GM03348 (cell line): ENCODE data around the gene TERT.
"Not testable (repeated sequence)": the region's sequence is repeated elsewhere in the genome, so short reads cannot be mapped to it uniquely, and the experiment has no call there.

ENCODE experiments used
- DNase-seq: peaks from one replicate; pipeline ENCODE4 v3.0.0; 2012; ENCODE audit warnings: low spot score

Gene TERT

DNA sequence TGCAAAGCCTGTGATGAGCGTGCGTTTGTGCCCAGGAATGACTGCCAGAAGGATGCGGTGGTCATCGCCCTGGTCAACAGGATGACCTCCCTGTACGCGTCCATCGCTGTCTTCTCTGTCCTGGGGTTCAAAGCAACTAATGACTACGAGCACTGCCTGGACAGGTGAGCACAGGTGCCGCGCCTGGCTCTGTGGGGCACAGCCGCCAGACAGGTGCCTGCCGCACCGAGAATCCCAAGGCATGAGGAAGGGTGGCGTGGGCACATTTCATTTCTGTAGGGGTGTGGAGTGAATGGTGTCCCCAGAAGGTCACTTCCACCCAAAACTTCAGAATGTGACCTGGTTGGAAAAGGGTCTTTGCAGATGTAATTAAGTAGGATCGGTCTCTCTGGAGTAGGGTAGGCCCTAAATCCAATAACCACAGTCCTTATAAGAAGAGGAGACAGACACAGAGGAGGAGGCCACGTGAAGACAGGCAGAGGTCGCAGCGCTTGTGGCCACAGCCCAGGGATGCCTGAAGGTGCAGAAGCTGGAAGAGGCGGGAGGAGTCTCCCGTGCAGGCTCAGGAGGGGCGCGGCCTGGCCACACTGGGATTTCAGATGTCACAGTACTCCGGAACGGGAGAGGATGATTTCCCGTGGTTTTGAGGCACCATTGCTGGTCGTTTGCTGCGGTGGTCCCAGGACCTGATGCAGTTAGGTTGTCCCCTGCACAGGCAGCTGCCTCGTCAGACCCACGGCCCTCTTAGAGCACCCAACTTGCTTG, 54.2 kb downstream of the TERT start:
- no peak for DNase-seq

DNA sequence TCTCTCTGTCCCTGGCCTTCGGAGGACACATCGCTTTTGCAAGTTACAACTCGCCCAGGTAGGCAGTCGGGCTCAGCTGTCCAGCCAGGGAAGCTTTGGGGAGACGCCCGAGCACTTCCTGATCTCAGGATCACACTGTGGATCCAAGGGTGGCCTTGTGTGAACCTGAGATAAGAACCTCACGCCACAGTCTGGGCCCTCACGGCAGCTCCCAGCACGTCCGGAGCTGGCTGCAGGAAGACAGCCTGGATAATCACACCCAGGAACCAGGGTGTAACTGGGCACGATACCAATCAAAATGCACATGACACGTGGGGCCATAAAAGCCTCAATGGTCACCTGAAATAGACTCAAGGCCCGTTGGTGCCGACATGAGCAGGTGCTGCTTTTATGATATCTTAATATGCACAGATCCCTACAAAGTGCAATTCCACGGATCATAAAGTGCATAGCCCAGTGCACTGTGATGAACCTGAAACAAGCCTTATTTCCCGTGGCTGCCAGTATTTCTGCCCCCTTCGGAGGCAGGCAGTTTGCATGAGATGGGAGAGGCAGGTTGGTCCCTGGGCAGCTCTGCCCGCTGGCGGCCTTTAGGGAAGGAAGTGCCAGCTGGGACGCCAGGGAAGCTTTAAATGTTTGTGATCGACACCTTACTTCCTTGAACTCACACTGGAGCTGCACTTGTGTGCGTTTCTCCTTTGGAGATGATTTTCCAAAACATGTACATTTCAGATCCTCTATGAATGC, 55.2 kb downstream of the TERT start:
- DNase-seq, result no peak

DNA sequence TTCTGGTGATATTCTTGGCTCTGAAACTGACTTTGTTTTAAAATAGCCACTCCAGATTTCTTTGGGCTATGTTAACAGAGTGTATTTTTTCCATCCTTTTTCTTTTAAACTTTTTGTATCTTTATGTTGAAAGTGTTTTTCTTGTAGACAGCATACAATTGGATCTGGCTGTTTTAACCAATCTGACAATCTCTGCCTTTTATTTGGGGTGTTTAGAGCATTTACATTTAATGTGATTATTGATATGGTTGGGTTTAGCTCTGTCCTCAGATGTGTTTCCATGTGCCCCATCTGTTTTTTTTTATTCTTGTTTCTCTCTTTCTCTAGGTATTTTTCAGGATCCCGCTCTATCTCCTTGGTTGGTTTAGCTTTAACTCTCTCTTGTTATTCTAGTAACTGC, 59.0 kb downstream of the TERT start:
- no peak for DNase-seq

DNA sequence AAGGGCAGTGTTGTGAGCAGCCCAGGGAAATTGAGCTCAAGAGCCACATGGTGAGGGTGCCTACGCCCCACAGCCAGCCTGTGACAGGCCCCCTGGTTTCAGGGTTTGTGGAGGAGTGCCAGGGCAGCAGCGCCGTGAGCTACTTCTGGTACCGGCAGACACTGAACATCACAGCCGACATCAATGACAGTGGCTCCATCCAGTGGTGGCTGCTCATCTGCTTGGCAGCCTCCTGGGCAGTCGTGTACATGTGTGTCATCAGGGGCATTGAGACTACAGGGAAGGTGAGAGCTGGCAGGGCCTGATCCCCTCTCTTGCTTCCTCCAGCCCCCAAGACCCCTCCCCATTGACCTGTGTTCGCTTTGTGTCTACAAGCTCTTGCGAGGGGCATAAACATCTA, 59.5 kb downstream of the TERT start:
- DNase-seq, result no peak

DNA sequence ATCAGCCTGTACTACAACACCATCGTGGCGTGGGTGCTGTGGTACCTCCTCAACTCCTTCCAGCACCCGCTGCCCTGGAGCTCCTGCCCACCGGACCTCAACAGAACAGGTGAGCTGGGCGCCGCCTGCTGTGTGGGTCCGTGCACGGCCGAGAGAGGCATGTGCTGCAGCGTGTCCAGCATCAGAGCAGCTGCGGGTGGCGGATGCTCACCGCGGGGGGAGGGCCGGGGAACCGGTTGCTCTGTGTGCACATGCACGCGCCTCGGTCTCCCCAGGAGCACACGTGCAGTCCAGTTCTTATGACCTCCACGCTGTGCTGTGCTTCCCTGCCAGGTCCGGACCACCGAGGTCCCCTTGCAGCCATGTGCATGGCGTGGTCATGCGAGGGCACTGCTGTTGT, 62.1 kb downstream of the TERT start:
- DNase-seq, result no peak

DNA sequence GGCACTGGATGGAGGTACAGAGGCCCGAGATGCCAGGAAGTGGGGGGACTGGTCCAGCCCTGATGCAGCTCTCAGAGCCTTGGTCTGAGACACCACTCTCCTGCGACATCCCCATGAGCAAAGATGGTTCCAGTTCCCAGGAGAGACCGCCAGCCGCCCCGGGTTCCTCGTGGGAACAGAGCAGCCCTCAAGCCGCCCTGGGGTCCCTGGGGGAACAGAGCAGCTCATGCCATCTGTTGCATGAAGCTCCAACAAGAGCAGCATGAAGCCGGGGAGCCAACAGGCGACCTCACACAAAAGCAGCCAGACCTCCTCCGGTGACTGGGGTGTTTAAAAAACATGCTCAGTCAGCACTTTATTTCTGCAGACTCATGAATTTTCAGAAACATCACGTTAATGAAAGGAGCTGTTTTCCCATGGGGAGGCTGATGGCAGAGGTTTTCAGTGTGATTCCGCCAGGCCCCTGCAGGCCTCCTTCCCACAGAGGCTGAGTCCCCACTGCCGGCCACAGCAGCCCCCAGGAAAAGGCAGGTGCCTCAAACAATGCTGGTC, 63.4 kb downstream of the TERT start:
- no peak for DNase-seq

DNA sequence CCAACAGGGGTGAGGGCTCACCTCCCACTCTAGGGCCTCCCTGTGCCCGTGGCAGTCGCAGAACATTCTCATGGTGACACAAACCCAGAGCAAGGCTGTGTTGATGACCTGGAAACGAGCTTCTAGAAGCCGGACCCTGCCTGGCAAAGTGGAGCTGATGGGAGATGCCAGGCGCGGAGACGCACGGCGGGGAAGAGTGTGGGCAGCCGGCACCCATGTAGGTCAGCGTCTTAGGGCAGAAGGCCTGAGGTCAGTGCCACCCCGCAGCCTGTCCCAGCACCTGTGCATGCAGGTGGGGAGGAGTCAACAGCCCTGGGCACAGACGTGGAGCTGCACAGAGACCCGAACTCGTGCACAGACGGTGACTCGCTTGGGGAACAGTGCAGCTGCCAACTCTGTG, 64.3 kb downstream of the TERT start:
- DNase-seq, result no peak

DNA sequence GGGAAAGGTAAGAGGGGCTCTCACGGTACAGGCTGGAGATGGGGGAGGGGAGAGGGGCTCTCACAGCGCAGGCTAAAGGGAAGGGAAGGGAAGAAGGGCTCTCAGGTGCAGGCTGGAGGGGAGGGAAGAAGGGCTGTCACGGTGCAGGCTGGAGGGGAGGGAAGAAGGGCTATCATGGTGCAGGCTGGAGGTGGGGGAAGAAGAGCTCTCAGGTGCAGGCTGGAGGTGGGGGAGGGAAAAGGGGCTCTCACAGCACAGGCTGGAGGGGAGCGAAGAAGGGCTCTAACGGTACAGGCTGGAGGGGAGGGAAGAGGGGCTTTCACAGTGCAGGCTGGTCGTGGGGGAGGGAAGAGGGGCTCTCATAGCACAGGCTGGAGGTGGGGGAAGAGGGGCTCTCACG, 65.0 kb downstream of the TERT start:
- DNase-seq, result no peak

DNA sequence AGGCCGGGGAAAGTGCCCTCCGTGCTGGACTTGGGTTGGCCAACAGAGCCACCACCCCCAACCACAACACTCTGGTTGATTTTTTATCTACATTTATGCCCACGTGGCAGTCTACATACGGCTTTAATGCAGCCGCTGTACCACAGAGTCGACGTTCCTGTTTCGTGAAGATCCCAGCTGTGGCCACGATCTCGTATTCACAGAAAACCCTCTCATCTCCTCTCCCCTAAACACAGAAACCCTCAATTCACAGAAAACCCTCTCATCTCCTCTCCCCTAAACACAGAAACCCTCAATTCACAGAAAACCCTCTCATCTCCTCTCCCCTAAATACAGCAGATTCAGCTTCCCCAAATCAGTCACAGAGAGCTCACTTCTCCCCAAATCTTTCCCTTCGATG, 65.8 kb downstream of the TERT start:
- DNase-seq, result not testable (repeated sequence)

DNA sequence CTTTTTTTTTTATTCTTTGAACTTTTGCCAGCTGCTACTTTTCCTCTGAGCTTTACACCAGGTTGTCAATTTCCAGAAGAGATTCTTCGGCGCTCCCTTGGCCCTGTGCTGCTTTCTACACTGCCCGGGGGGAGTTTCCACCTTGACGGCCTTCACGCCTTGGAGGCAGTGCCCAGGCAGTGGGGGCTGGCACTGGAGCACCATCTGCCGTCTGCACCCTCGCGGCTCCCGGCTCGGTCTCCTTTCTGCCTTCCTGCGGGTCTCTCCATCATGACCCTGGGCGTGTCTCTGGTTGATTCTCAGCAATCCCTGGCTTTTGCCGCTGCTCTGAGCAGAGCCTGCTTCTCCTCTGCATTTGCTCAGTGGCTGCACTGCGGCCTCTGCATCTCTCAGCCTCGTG, 66.7 kb downstream of the TERT start:
- DNase-seq, result no peak

DNA sequence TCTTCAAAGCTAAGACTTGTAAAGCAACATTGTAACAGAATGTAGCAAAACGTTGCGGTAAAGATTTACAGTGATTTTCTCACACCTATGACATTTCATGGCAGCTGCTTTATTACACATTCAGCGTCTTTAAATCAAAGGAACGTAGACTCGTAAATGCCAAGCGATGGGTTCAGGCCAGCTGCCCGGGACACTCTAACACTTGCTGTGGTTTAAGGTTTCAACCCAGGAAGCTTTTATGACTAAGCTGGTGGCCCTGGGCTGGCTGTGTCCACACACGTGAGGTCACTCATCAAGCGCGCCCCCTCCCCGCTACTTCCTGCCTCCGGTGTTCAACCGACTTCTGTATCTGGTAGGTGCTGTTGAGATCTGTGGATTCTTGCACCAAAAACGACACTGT, 67.2 kb downstream of the TERT start:
- no peak for DNase-seq

DNA sequence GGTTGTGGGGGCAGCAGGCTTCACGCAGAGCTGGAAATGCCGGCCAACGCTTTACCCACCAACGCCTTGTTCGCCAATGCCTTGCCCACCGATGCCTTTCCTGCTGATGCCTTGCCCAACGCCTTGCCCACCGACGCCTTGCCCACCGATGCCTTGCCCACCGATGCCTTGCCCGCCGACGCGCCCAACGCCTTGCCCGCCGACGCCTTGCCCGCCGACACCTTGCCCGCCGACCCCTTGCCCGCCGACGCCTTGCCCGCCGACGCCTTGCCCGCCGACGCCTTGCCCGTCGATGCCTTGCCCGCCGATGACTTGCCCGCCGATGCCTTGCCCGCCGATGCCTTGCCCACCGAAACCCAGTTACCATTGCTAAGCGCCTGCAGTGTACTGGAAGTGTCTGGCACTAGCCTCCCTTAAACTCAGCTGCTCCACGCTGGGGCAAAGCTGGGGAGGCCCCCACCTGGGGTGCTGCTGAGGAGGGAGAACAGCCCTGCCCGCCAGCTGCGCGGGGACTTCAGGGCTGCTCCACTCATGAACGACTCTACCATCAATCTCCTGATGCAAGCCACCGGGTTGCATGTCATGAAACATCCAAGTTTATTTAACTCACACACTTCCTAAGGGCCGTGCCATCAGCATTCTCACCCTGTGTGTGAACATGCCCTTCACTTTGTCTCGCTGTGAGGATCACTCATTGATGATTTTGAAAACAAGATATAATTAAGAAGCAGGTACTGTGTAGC, 67.9 kb downstream of the TERT start:
- no peak for DNase-seq

DNA sequence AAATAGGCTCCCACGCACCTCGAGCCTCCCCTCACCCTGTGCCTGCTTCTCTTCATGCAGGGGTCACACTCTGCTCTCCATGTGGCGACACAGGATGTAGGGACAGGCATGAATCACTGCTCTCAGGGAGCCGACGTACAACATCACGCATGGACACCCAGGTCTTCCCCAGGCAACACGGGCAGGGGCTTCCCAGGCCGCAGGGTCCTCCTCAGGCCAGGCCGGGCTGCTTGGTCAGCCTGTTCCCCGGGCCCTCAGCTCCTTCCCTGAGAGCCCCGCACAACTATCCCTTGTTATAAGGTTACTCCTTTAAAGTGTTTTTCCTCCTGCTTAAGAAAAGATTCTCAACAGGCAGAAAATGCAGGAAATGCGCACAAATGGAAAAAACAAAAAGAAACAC, 68.6 kb downstream of the TERT start:
- no peak for DNase-seq

DNA sequence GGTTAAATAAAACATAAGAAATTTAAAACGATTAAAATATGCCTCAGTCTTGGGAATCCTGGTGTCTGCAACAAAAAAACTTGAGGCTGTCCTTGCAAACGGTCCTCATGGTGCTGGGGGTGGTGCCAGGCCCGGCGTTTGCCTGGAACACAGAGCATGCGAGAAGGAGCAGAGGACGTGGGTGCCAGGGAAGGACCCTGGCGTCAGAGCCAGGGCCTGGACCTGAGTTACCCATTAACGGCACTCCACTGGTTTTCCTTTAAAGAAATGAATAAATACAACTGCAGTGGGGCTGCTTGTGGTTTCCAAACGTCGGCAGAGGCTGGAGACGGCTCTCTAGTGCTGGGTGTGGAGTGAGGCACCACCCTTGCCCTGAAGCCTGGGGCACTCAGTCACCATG, 69.8 kb downstream of the TERT start, which contains the start of gene SLC6A18:
TSS of gene SLC6A18 (plus strand) at position 301 of the 400 bp plus-strand sequence. CDS start at position 398, 97 bp downstream.
- no peak for DNase-seq

DNA sequence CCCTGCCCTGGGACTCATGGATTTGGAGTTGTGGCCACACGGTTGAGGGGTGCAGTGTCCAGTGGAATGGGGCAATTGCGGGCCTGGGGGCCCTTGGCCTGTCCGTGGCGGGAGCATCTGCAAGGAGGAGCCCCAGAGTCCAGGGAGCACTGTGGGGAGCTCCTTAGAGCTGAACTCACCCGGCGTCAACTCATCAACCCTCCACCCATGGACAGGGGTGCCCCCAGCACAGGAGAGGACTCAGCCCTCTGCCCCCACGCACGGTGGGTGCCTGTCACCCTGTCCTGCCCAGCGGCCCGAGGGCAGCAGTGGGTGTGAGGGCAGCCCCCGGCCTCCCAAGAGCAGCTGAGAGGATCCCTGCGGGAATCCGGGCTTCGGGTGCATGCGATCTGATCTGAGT, 70.2 kb downstream of the TERT start:
- no peak for DNase-seq

DNA sequence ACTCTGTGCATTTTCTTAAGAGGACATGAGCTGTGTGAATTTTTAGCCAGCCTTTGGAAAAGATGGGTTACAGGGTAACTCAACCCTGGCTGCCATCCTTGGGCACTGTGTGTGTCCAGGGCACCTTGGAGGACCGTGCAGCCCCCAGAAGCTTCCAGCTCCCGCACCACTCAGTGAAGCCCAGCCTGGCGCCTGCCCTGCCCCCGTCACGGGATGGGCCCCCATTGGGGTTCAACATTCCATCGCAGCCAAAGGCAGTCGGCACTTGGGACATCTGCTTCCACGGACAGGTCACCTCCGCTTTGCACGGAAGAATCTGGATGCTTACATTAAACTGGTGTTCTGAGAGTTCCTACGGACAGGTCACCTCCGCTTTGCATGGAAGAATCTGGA, 71.6 kb downstream of the TERT start:
- no peak for DNase-seq

DNA sequence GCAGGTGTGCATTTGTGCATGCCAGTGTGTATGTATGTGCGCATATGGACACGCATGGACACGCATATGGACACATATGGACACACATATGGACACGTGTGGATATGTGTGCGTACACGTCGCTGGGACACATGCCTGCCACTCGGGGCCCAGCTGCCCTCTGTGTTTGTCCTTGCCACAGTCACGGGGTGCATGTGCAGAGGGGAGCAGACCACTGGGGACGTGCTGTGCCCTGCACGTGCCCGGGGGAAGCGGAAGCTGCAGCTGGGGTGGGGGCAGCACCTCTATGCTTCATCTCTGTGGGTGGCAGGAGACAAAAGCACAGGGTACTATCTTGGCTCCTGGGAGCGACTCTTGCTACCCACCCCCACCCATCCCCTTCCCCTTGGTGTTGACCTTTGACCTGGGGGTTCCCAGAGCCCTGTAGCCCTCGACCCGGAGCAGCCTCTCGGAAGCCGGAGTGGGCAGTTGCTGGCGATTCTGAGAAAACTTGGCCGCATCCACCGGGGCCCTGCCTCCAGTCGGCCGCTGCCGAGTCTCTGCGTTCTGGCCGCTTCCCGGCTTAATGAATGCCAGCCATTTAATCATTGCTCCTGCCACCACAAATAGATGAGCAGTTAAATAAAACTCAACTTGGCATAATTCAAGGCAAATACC, 72.1 kb downstream of the TERT start:
- no peak for DNase-seq

DNA sequence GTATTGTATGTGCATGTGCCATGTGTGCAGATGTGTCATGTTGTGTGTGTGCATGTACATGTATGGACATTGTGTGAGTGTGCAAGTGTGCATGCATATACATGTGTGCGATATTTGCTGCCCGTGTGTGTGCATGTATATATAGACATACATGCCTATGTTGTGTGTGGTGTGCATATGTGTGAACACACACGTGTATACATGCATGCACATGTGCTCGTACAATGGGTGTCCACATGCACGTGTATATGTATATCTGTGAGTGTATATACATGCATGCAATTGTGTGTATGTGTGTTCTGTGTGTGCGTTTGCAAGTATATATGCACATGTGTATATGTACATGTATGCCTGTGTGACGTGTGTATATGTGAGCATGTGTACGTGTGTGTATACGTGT, 72.7 kb downstream of the TERT start:
- no peak for DNase-seq

DNA sequence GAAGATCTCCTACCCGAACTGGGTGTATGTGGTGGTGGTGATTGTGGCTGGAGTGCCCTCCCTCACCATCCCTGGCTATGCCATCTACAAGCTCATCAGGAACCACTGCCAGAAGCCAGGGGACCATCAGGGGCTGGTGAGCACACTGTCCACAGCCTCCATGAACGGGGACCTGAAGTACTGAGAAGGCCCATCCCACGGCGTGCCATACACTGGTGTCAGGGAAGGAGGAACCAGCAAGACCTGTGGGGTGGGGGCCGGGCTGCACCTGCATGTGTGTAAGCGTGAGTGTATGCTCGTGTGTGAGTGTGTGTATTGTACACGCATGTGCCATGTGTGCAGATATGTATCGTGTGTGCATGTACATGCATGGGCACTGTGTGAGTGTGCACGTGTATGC, 73.1 kb downstream of the TERT start:
- DNase-seq, result no peak

DNA sequence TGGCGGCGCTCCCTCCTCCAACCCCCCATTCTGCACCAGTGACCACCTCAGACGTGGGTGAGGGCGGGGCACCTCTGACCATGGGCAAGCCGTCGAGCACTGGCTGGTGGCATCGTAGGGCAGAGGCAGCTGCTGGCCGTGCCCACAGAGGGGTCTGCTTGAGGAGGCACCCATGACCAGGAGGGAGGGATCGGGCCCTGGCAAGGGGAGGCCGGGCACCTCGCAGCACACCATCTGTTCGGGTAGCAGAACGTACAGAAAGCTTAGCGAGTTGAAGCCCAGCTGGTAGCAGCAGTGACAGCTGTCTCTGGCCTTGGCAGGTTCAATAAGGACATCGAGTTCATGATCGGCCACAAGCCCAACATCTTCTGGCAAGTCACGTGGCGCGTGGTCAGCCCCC, 74.0 kb downstream of the TERT start:
- no peak for DNase-seq

DNA sequence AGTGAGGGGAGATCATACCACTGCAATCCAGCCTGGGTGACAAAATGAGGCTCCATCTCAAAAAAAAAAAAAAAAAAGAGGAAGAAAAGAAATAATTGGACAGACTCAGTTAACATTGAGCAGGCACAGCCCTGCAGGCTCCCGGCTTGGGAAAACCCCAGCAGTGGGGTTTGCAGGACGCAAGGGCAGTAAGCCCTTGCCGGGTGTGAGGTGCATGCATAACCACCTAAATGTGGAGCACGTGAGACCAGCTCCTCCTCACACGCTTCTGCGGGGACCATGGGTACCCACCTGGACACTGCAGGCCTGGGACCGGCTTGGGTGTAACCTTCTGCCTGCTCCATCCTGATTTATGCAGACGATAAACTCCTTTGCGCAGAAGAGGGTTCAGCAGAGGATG, 74.5 kb downstream of the TERT start:
- no peak for DNase-seq

DNA sequence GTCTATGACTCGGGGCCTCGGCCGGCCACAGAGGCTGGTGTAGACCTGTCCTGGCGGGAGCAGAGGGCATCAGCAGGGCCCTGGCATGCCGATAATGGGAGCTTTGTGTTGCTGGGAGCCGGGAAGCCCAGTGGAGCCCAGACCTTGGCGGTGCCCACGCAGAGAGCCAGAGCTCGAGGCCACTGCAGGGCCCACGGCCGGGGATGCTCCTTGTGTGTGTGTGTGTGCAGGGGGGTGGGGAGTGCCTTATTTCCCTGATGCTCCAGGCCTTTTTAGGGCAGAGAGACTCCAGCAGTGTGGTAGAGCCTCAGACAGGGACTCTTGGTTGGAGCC, 75.1 kb downstream of the TERT start:
- DNase-seq, result no peak
